ENCODE data around the gene THPO.

The THPO gene

DNA sequence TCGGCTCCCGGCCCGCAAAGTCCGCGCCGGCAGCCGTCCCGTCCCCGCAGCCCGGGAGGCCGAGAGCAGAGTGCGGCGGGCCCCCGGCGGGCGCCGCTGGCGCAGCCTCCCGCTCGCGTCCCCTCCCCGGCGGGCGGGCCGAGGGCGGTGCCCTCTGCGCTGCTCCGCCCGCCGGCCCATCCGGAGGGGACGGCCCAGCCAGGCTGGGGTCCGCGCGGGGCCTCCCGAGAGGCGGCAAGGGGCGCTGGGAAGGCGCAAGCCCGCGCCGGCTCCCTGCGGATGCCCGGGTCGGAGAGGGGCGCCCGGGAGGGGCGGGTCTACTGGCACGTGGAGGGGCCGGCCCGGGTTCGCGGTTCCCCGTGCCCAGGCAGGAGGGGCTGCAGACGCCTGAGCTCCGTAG lies 16.5 kb downstream of the THPO start, which contains the start of the genes CLCN2 and POLR2H:
CLCN2 (minus strand) TSS at position 74 of the 400 bp plus-strand sequence. CDS start 126 bp downstream, outside the sequence.
POLR2H (plus strand) TSS at position 179 of the 400 bp plus-strand sequence. CDS start 1,783 bp downstream, outside the sequence.
- Histone ChIP-seq H3F3A (ENCODE audit: insufficient read depth, low read length) (no peaks in the 10 kb centered on the region), H3K27ac (ENCODE audit: low read depth, low read length, poor library complexity, severe bottlenecking) (peak within 1 kb of the TSS; percentile 17), H2AFZ (ENCODE audit: low read length) (no peak within 1 kb of the TSS), H3K9me2 (ENCODE audit: low read depth, low read length) (no peaks in the 10 kb centered on the region), H3K4me3 (ENCODE audit: low read depth, low read length, poor library complexity, severe bottlenecking) (peak within 1 kb of the TSS; percentile 84), H3K27me3 (ENCODE audit: insufficient read depth, low read length) (peaks cover 5% of the 10 kb centered on the region; the same call in 1 of the 2 replicates), H3K4me2 (ENCODE audit: low read length) (peak within 1 kb of the TSS; percentile 83), H3K4me1 (ENCODE audit: insufficient read depth, low read length, severe bottlenecking) (peaks cover 19% of the 10 kb centered on the region), H4K20me1 (ENCODE audit: insufficient read depth, low read length) (no peaks in the 10 kb centered on the region), H3K9ac (ENCODE audit: low read length) (peak within 1 kb of the TSS; percentile 70), H3K36me3 (ENCODE audit: insufficient read depth, low read length) (peaks cover 16% of the 10 kb centered on the region), H3K79me2 (ENCODE audit: insufficient read depth, low read length) (no peaks in the 10 kb centered on the region), H3K9me3 (ENCODE audit: low read length) (no peaks in the 10 kb centered on the region)
- no peak for TF ChIP-seq EZH2 (IDR thresholded peaks at IDR 0.05; ENCODE audit: borderline replicate concordance, low read length)
- TF ChIP-seq, protein P1, sequence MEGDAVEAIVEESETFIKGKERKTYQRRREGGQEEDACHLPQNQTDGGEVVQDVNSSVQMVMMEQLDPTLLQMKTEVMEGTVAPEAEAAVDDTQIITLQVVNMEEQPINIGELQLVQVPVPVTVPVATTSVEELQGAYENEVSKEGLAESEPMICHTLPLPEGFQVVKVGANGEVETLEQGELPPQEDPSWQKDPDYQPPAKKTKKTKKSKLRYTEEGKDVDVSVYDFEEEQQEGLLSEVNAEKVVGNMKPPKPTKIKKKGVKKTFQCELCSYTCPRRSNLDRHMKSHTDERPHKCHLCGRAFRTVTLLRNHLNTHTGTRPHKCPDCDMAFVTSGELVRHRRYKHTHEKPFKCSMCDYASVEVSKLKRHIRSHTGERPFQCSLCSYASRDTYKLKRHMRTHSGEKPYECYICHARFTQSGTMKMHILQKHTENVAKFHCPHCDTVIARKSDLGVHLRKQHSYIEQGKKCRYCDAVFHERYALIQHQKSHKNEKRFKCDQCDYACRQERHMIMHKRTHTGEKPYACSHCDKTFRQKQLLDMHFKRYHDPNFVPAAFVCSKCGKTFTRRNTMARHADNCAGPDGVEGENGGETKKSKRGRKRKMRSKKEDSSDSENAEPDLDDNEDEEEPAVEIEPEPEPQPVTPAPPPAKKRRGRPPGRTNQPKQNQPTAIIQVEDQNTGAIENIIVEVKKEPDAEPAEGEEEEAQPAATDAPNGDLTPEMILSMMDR (IDR thresholded peaks at IDR 0.05; ENCODE audit: low read length) = no peak

DNA sequence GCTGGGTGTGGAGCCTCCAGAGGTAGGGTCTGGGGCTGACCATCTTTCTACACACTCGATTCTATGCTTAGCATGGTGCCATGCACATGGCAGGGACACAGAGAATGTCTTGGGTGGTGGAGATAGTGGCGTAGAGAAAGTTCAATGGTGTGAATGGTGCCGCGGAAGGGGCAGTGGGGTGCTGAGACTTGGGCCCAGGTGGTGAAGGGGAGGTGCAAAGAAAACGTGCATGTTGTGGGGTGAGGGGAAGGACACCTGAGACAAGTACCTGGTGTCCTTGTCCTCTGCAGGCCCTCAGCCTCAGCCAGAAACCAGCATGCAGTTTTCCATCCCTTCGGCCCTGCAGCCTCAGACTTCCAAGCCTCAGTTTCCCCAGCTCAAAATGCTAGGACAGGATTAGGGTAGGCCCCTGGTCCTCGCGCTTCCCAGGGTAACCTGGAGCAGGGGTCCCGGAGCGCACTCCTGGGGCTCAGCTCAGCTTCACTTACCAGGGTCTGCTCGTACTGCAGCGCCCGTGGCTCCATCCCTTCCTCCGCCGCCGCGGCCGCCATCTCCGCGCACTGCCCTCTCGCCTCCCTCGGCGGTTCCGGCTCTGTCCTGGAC lies 17.0 kb downstream of the THPO start:
- Histone ChIP-seq H3K36me3 (ENCODE audit: insufficient read depth, low read length) (peaks cover 13% of the 10 kb centered on the region), H3K9me3 (ENCODE audit: low read length) (no peaks in the 10 kb centered on the region), H3K79me2 (ENCODE audit: insufficient read depth, low read length) (no peaks in the 10 kb centered on the region), H3F3A (ENCODE audit: insufficient read depth, low read length) (no peaks in the 10 kb centered on the region), H3K27me3 (ENCODE audit: insufficient read depth, low read length) (peaks cover 5% of the 10 kb centered on the region; the same call in 1 of the 2 replicates), H3K4me3 (ENCODE audit: low read depth, low read length, poor library complexity, severe bottlenecking) (peak overlapping the region; percentile 84), H3K4me2 (ENCODE audit: low read length) (peak overlapping the region; percentile 83), H3K9me2 (ENCODE audit: low read depth, low read length) (no peaks in the 10 kb centered on the region), H2AFZ (ENCODE audit: low read length) (no peak overlapping the region), H3K27ac (ENCODE audit: low read depth, low read length, poor library complexity, severe bottlenecking) (no peak overlapping the region), H3K4me1 (ENCODE audit: insufficient read depth, low read length, severe bottlenecking) (peaks cover 19% of the 10 kb centered on the region), H4K20me1 (ENCODE audit: insufficient read depth, low read length) (no peaks in the 10 kb centered on the region), H3K9ac (ENCODE audit: low read length) (peak overlapping the region; percentile 62; the same call in 1 of the 2 replicates)
- TF ChIP-seq EZH2 (IDR thresholded peaks at IDR 0.05; ENCODE audit: borderline replicate concordance, low read length) = no peak
- TF ChIP-seq, protein P1 (IDR thresholded peaks at IDR 0.05; ENCODE audit: low read length) = no peak

DNA sequence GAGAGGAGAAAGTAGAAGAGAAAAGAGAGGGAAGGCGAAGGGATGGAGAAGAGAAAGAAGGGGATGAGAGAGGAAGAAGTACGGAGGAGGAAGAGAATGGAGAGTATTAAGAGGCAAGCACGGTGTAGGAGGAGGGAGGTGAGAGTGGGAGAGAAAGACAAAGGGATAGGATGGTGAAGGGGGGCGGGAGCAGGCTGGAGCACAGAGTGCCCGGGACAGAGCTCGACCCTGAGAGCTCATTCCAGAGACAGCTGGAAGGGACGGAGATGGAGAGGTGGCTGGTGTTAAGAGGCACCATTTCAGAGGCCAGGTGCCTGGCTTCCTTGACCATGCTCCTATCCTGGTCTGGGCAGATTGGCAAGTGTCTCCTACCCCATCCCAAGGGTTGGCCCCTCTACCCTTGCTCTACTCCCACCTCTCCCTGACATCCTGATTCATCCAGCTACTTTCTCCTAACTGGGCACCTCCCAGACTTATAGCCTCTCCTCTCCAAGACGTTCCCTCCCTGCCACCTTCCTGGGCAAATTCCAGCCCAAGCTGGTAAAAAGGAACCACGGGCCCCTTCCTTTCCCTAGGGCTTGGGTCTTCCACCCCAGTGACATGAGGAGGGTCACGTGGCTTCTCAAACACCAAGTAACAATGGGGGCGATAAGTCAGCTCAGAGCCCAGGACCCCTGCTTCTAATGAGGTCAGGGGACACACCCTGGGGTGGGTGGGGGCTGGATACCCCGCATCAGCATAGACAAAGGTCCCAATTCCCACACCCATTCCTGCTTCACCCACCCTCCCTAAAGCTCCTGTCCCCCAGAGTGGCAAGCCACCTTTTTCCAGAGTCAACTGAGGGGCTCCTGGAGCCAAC lies 17.7 kb downstream of the THPO start:
- H3K9me3 ChIP-seq (ENCODE audit: low read length) = no peaks in the 10 kb centered on the region
- no peak overlapping the region for H3K27ac ChIP-seq (ENCODE audit: low read depth, low read length, poor library complexity, severe bottlenecking)
- H3K4me3 ChIP-seq (ENCODE audit: low read depth, low read length, poor library complexity, severe bottlenecking) = no peak overlapping the region
- no peak overlapping the region for H3K9ac ChIP-seq (ENCODE audit: low read length)
- peaks cover 9% of the 10 kb centered on the region for H3K36me3 ChIP-seq (ENCODE audit: insufficient read depth, low read length)
- H3F3A ChIP-seq (ENCODE audit: insufficient read depth, low read length) = no peaks in the 10 kb centered on the region
- H3K9me2 ChIP-seq (ENCODE audit: low read depth, low read length) = no peaks in the 10 kb centered on the region
- no peak overlapping the region; the same call in 1 of the 2 replicates for H3K4me2 ChIP-seq (ENCODE audit: low read length)
- no peaks in the 10 kb centered on the region for H4K20me1 ChIP-seq (ENCODE audit: insufficient read depth, low read length)
- peaks cover 19% of the 10 kb centered on the region for H3K4me1 ChIP-seq (ENCODE audit: insufficient read depth, low read length, severe bottlenecking)
- H2AFZ ChIP-seq (ENCODE audit: low read length) = no peak overlapping the region
- H3K79me2 ChIP-seq (ENCODE audit: insufficient read depth, low read length) = no peaks in the 10 kb centered on the region
- TF ChIP-seq EZH2 (IDR thresholded peaks at IDR 0.05; ENCODE audit: borderline replicate concordance, low read length) = no peak
- TF ChIP-seq, protein P1 (IDR thresholded peaks at IDR 0.05; ENCODE audit: low read length) = no peak
- H3K27me3 ChIP-seq (ENCODE audit: insufficient read depth, low read length) = peaks cover 5% of the 10 kb centered on the region; the same call in 1 of the 2 replicates
